Ovary (tissue), 9 donors: ENCODE data around the gene SEC16A. TPM values are rescaled to one million over a fixed set of nuclear protein-coding genes. Genes with fewer than 3 reads are reported as not detected.

Source experiments
- DNase-seq, 5 donors: peaks; one replicate each; pipeline ENCODE4 v3.0.0-alpha.2; 2019 to 2020
- H3K27ac ChIP-seq, 2 donors: fragments of 200-600 bp; one replicate each; pipeline versions ENCODE4 v1.5.1 to v1.8.0; 2019 to 2022
- H3K27me3 ChIP-seq: fragments of 200-600 bp; one replicate; pipeline ENCODE4 v1.8.0; 2022
- H3K36me3 ChIP-seq: fragments of 200-600 bp; sonication (generic); one replicate; pipeline ENCODE4 v1.5.1; 2019
- H3K4me1 ChIP-seq: one replicate; pipeline ENCODE4 v1.8.1; 2013; ENCODE audit warnings: mild to moderate bottlenecking, moderate library complexity; ENCODE audit not compliant: insufficient read depth
- H3K4me3 ChIP-seq: fragments of 200-600 bp; sonication (generic); one replicate; pipeline ENCODE4 v1.5.1; 2017
- H3K9me3 ChIP-seq, 2 donors: fragments of 200-600 bp in 1 of 2; sonication (generic) in 1 of 2; one replicate each; pipeline versions ENCODE4 v1.5.1 to v1.8.1; 2013 to 2019; ENCODE audit warnings: mild to moderate bottlenecking in 1 of 2, moderate library complexity in 1 of 2
- CTCF ChIP-seq, 3 donors: fragments of 450-650 bp in 2 of 3; fragments of 200-600 bp in 1 of 3; IDR thresholded peaks; one replicate each; pipeline versions ENCODE4 v1.5.1 to v1.8.0; 2016 to 2022; ENCODE audit warnings: antibody characterized with exemption in 3 of 3, mild to moderate bottlenecking in 1 of 3
- EP300 ChIP-seq: sonication (generic); formaldehyde crosslinking; IDR thresholded peaks from one replicate; pipeline ENCODE4 v1.6.1; 2017; ENCODE audit warnings: antibody characterized with exemption
- POLR2A ChIP-seq: fragments of 450-650 bp; IDR thresholded peaks from one replicate; pipeline ENCODE4 v1.6.1; 2017; ENCODE audit warnings: antibody characterized with exemption, mild to moderate bottlenecking, moderate library complexity
- WGBS, 3 donors: extraction: QIAGEN DNeasy Blood & Tissue Kit in 1 of 3; methylation state at CpG; one replicate each; pipeline versions ENCODE4 v1.1.5 to v1.1.7; 2013 to 2017; 5-methylcytosine and 5-hydroxymethylcytosine counted together
- intact Hi-C, 4 donors: fragments of 100-400 bp; cut with DNase I; formaldehyde crosslinking; loops; one replicate each; pipeline versions ENCODE4 v1.11.0 to v1.15.1; 2022 to 2023
- polyA plus RNA-seq, 2 donors: library from polyadenylated mRNA; stranded (reverse); fragments of 200-250 nt in 1 of 2; fragments of 350-450 nt in 1 of 2; fragmentation: Illumina TruSeq in 1 of 2; extraction: RNeasy Lipid Tissue Mini Kit (QIAGEN cat#74804) in 1 of 2; gene quantifications; one replicate each; pipeline ENCODE4 v1.2.3, GENCODE V29; 2013 to 2014
- total RNA-seq, 7 donors: library from RNA; depleted of rRNA in 2 of 7; stranded (reverse); fragments of >200 nt in 2 of 7; fragmentation: NEBNext Ultra II Directional in 3 of 7; extraction: Animal tissue kit (Norgen Biotek cat#: 25700) in 3 of 7; gene quantifications; one replicate each; pipeline versions ENCODE4 v1.1.0 to v1.2.4, GENCODE V29; 2016 to 2023
- donor health status: DM: no; HTN: no; CAD: no; lungs with moderate emphysema.
- donor health status: DM: no; HTN: no; CAD: no.
- donor health status: Bipolar disorder and iron deficiency.
- donor health status: DM: yes; HTN: yes; CAD: no.
- donor health status: DM: no; HTN: no; CAD: no.
- donor health status: DM: yes; HTN: yes; CAD: no.

SEC16A gene
- total and polyA plus RNA-seq, 9 donors: 27.6 to 61.4 (median 46.5) TPM

DNA sequence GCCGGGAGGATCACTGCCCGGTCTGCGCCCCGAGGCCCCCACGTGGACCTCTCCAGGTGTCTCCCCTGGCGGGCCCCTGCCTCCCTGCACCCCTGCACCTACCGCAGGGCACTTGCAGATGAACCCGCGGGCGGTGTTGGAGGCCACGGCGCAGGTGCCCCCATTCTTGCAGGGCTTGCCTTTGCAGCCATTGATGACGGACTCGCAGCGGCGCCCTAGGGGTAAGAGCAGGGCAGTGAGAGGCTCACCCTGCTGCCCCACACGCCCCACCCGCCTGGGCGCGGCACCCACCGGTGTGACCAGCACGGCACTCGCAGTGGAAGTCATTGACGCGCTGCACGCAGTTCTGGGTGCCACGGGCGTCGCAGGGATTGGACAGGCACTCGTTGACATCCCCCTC is 23.6 kb upstream of the SEC16A start:
- Histone ChIP-seq H3K4me1 (no peaks in the 10 kb centered on the region), H3K36me3 (no peaks in the 10 kb centered on the region)

GRCh38 chr9:136505406-136506403 is 22.9 kb upstream of the SEC16A start:
- H3K36me3 ChIP-seq: no peaks in the 10 kb centered on the region
- H3K9me3 ChIP-seq: no peaks in the 10 kb centered on the region
- no peaks in the 10 kb centered on the region for H3K27me3 ChIP-seq
- H3K27ac ChIP-seq: no peak overlapping the region
- no peak for DNase-seq
- intact Hi-C loops: no loop called here
- H3K4me1 ChIP-seq: no peaks in the 10 kb centered on the region
- WGBS, 3 donors: 91 to 93% (median 93%) methylated on average over 50 to 51 of the region's 51 CpGs
- H3K4me3 ChIP-seq: no peak overlapping the region
- TF ChIP-seq CTCF (IDR thresholded peaks at IDR 0.05) (no peak), POLR2A (no peak)

More for the DNA sequence above, 23.6 kb upstream of the SEC16A start:
- Histone ChIP-seq H3K27ac (no peak overlapping the region), H3K27me3 (no peaks in the 10 kb centered on the region), H3K4me3 (no peak overlapping the region), H3K9me3 (no peaks in the 10 kb centered on the region)
- intact Hi-C loops: no loop called here
- 93 to 95% (median 94%) methylated on average over 30 of the region's 30 CpGs for WGBS, 3 donors
- DNase-seq: no peak
- TF ChIP-seq EP300: no peak
- no peak for TF ChIP-seq CTCF (IDR thresholded peaks at IDR 0.05)
- no peak for TF ChIP-seq POLR2A

GRCh38 chr9:136504512-136505348 is 21.9 kb upstream of the SEC16A start:
- Histone ChIP-seq H3K9me3 (no peaks in the 10 kb centered on the region), H3K36me3 (no peaks in the 10 kb centered on the region), H3K4me1 (no peaks in the 10 kb centered on the region), H3K27me3 (no peaks in the 10 kb centered on the region), H3K4me3 (no peak overlapping the region), H3K27ac (no peak overlapping the region)
- DNase-seq: no peak
- TF ChIP-seq POLR2A (no peak), EP300 (no peak), CTCF (IDR thresholded peaks at IDR 0.05) (no peak)
- 93 to 94% (median 94%) methylated on average over 59 to 68 of the region's 68 CpGs for WGBS, 3 donors
- intact Hi-C loops: no loop called here

GRCh38 chr9:136502940-136503550 is 20.2 kb upstream of the SEC16A start:
- TF ChIP-seq CTCF (IDR thresholded peaks at IDR 0.05) (no peak), POLR2A (no peak), EP300 (no peak)
- Histone ChIP-seq H3K9me3 (no peaks in the 10 kb centered on the region), H3K27ac (no peak overlapping the region), H3K27me3 (no peaks in the 10 kb centered on the region), H3K4me3 (no peak overlapping the region), H3K4me1 (no peaks in the 10 kb centered on the region), H3K36me3 (no peaks in the 10 kb centered on the region)
- DNase-seq: no peak
- intact Hi-C loops: no loop called here
- WGBS, 3 donors: 86 to 90% (median 87%) methylated on average over 28 to 33 of the region's 33 CpGs
